K562 (cell line): ENCODE measurements around the gene TCF15. TPM values are rescaled to one million over a fixed set of nuclear protein-coding genes. Genes with fewer than 3 reads are reported as not detected.

ENCODE experiments used
- CBX2 ChIP-seq: fragments of 200-600 bp; sonication (generic); IDR thresholded peaks from one replicate; pipeline ENCODE4 v1.6.1; 2012; ENCODE audit warnings: mild to moderate bottlenecking, low read length, inconsistent platforms; ENCODE audit not compliant: insufficient read depth, poor library complexity, severe bottlenecking
- DPF2 ChIP-seq: fragments of 450-650 bp; IDR thresholded peaks from 2 replicates; pipeline ENCODE4 v1.6.1; 2016
- JUN ChIP-seq, 2 experiments: sonication (generic) in 1 of 2; formaldehyde crosslinking in 1 of 2; IDR thresholded peaks; 2 replicates each; pipeline versions ENCODE4 v1.6.1 to v1.8.0; 2012 to 2022; ENCODE audit warnings: borderline replicate concordance in 2 of 2, mild to moderate bottlenecking in 2 of 2, improper control_type of control experiment in 1 of 2, low read depth in 1 of 2, low read length in 1 of 2, missing genetic modification reagents in 1 of 2
- JUND ChIP-seq, 2 experiments: IDR thresholded peaks; 2 replicates in 1 of 2; 3 replicates in 1 of 2; pipeline ENCODE4 v1.6.1; 2011; ENCODE audit warnings: borderline replicate concordance in 2 of 2, low read depth in 2 of 2, low read length in 2 of 2, improper control_type of control experiment in 1 of 2, missing biosample characterization in 1 of 2, missing genetic modification characterization in 1 of 2, missing genetic modification reagents in 1 of 2
- KDM4B ChIP-seq, 2 experiments: fragments of 450-650 bp in 1 of 2; sonication (generic) in 1 of 2; IDR thresholded peaks; 2 replicates each; pipeline ENCODE4 v1.6.1; 2016 to 2017; ENCODE audit warnings: borderline replicate concordance in 2 of 2, antibody characterized with exemption in 1 of 2, low read depth in 1 of 2, mild to moderate bottlenecking in 1 of 2
- KLF10 ChIP-seq: fragments of 250-450 bp; sonication (Bioruptor Pico); IDR thresholded peaks from 2 replicates; pipeline ENCODE4 v1.6.1; 2021; ENCODE audit warnings: matching md5 sums
- MXI1 ChIP-seq: IDR thresholded peaks from 2 replicates; pipeline ENCODE4 v1.6.1; 2011; ENCODE audit warnings: low read depth, mild to moderate bottlenecking, improper control_type of control experiment, low read length
- NCOA4 ChIP-seq: fragments of 450-650 bp; IDR thresholded peaks from 2 replicates; pipeline ENCODE4 v1.6.1; 2018; ENCODE audit warnings: mild to moderate bottlenecking; ENCODE audit not compliant: partially characterized antibody
- NFE2L1 ChIP-seq: fragments of 450-650 bp; IDR thresholded peaks from 2 replicates; pipeline ENCODE4 v1.6.1; 2016; ENCODE audit warnings: missing genetic modification characterization, low read depth, mild to moderate bottlenecking, missing compliant biosample characterization, moderate library complexity, borderline replicate concordance
- NR4A1 ChIP-seq, 2 experiments: fragments of 250-450 bp in 1 of 2; fragments of 450-650 bp in 1 of 2; sonication (Bioruptor Pico) in 1 of 2; IDR thresholded peaks; 2 replicates each; pipeline versions ENCODE4 v1.4.0 to v1.6.1; 2016 to 2020; ENCODE audit warnings: mild to moderate bottlenecking in 2 of 2, missing compliant biosample characterization in 1 of 2, missing genetic modification characterization in 1 of 2, moderate library complexity in 1 of 2
- PPARD ChIP-seq: fragments of 250-450 bp; sonication (Bioruptor Pico); IDR thresholded peaks from 2 replicates; pipeline ENCODE4 v1.8.0; 2022; ENCODE audit warnings: inconsistent platforms, mild to moderate bottlenecking, moderate library complexity
- PRPF4 ChIP-seq: fragments of 200-400 bp; formaldehyde crosslinking; IDR thresholded peaks from one replicate; pipeline ENCODE4 v1.6.1; 2017; ENCODE audit warnings: low read length, low read depth, mild to moderate bottlenecking; ENCODE audit not compliant: insufficient read depth, poor library complexity, severe bottlenecking
- SLC30A9 ChIP-seq: fragments of 250-450 bp; sonication (Bioruptor Pico); IDR thresholded peaks from 2 replicates; pipeline ENCODE4 v1.8.0; 2022; ENCODE audit warnings: mild to moderate bottlenecking, moderate library complexity
- SUPT5H ChIP-seq: fragments of 450-650 bp; IDR thresholded peaks from 2 replicates; pipeline ENCODE4 v1.6.1; 2016
- TEAD2 ChIP-seq: fragments of 450-650 bp; IDR thresholded peaks from 2 replicates; pipeline ENCODE4 v1.6.1; 2016; ENCODE audit warnings: missing genetic modification characterization, control low read depth, missing compliant biosample characterization
- THRB ChIP-seq: fragments of 450-650 bp; formaldehyde crosslinking; conservative IDR thresholded peaks from 2 replicates; pipeline ENCODE4 v1.4.0; 2022; ENCODE audit warnings: mild to moderate bottlenecking, missing genetic modification characterization
- ZKSCAN8 ChIP-seq: fragments of 200-800 bp; sonication (Bioruptor generic); IDR thresholded peaks from 2 replicates; pipeline ENCODE4 v1.6.1; 2016; ENCODE audit warnings: missing genetic modification characterization, missing compliant biosample characterization
- ZNF384 ChIP-seq: IDR thresholded peaks from 2 replicates; pipeline ENCODE4 v1.6.1; 2012; ENCODE audit warnings: low read depth, low read length, improper control_type of control experiment
- polyA plus RNA-seq, 8 experiments: library from polyadenylated mRNA; depleted of rRNA in 4 of 8; stranded (reverse) in 5 of 8; unstranded in 3 of 8; fragments of >200 nt; fragmentation: Nextera tagmentation in 2 of 8; fragmentation: Illumina TruSeq in 1 of 8; extraction: Ambion mirVana in 2 of 8; extraction: Trizol in 1 of 8; gene quantifications; 2 replicates each; pipeline versions ENCODE4 v1.2.1 to v1.2.3, GENCODE V29; 2011 to 2014; ENCODE audit warnings: inconsistent platforms in 1 of 8, missing spikeins in 1 of 8
- total RNA-seq, 7 experiments: library from RNA; depleted of rRNA in 6 of 7; stranded (reverse); fragments of >200 nt in 6 of 7; fragmentation: Illumina TruSeq in 2 of 7; extraction: Trizol in 2 of 7; gene quantifications; 2 replicates each; pipeline versions ENCODE4 v1.2.1 to v1.2.3, GENCODE V29; 2011 to 2021; ENCODE audit warnings: low replicate concordance in 1 of 7

Gene TCF15
- total and polyA plus RNA-seq, 9 of the 15 experiments (the other 6 are each of a cell fraction or from before 2014, with no cell fraction given): 0.04 to 5.0 (median 1.2) TPM

- TF ChIP-seq JUN (IDR thresholded peaks at IDR 0.05; ENCODE audit: borderline replicate concordance, low read depth, low read length) (no peak), JUN (CRISPR knock-in tag; IDR thresholded peaks at IDR 0.05; ENCODE audit: borderline replicate concordance) (no peak), SLC30A9 (CRISPR knock-in tag) (no peak), SUPT5H (0 out of 2 replicates have a peak, but pooled peaks have one; percentile 11), KDM4B (IDR thresholded peaks at IDR 0.05; ENCODE audit: borderline replicate concordance in 2 of 2, low read depth in 1 of 2) (no peak), JUND (IDR thresholded peaks at IDR 0.05; ENCODE audit: borderline replicate concordance, low read depth, low read length) (peak; percentile 57), JUND (tag; IDR thresholded peaks at IDR 0.05; ENCODE audit: borderline replicate concordance, low read depth, low read length) (no peak), NFE2L1 (no peak), ZKSCAN8 (CRISPR knock-in tag) (no peak), KLF10 (no peak), TEAD2 (tag) (no peak), DPF2 (0 out of 2 replicates have a peak, but pooled peaks have one; percentile 16), MXI1 (no peak), PPARD (no peak), NCOA4 (no peak), CBX2 (no peak), PRPF4 (no peak), ZNF384 (peak; percentile 85), NR4A1 (CRISPR knock-in tag; IDR thresholded peaks at IDR 0.05) (no peak), NR4A1 (tag; IDR thresholded peaks at IDR 0.05) (no peak), THRB (CRISPR knock-in tag) (no peak)
Measured at GRCh38 chr20:646107-646867, 36.2 kb upstream of the TCF15 start (continued).
